ENCODE results near the gene ZNF668. TPM values are rescaled to one million over a fixed set of nuclear protein-coding genes. Genes with fewer than 3 reads are reported as not detected.

ZNF668 gene
- total RNA-seq, 2 donors from 2014 or later, result 6.9 to 7.8 TPM

DNA sequence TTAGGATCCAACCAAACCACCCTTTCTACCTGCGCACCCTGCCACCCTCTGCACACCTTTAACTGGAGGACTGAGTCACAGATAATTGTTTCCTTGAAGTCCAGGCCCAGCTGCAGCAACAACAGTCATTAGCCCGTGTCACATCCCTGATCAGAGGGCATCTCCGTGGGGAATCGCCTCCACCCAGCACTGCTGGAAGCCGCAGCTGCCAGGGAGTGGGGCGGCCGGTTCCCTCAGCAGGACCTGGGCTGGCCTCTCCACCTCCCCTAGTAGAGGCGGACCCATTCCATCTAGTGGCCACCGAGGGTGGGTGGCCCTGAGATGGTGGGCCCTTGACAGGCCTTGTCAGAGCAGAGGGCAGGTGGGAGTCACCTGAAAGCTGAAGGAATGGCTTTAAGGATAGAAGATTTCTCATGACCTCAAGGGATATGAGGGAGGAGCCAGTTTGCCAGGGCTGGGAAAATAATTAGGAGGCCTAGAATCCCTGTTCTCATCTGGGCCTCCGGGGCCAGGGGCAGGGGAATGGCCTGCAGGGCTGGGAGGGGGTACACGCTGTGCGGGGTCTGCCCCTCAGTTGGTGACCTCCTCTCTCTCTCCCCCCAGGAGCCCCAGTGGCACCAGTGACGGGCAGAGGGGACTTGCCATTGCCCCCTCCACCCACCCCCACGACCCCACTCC, 8.5 kb upstream of the ZNF668 start:
- ATAC-seq (replicated peaks in 1 of 2) (no peak), DNase-seq (no peak)
- Mint-ChIP-seq H3K9me3 (no peaks in the 10 kb centered on the region), H3K27me3 (ENCODE audit: low read depth) (no peaks in the 10 kb centered on the region), H3K4me3 (no peak overlapping the region), H3K4me1 (ENCODE audit: low read depth) (peaks cover 5% of the 10 kb centered on the region), H3K27ac (no peak overlapping the region), H3K36me3 (ENCODE audit: insufficient read depth in 2 of 2) (peaks cover 0 to 9% of the 10 kb centered on the region in 2 donors)

DNA sequence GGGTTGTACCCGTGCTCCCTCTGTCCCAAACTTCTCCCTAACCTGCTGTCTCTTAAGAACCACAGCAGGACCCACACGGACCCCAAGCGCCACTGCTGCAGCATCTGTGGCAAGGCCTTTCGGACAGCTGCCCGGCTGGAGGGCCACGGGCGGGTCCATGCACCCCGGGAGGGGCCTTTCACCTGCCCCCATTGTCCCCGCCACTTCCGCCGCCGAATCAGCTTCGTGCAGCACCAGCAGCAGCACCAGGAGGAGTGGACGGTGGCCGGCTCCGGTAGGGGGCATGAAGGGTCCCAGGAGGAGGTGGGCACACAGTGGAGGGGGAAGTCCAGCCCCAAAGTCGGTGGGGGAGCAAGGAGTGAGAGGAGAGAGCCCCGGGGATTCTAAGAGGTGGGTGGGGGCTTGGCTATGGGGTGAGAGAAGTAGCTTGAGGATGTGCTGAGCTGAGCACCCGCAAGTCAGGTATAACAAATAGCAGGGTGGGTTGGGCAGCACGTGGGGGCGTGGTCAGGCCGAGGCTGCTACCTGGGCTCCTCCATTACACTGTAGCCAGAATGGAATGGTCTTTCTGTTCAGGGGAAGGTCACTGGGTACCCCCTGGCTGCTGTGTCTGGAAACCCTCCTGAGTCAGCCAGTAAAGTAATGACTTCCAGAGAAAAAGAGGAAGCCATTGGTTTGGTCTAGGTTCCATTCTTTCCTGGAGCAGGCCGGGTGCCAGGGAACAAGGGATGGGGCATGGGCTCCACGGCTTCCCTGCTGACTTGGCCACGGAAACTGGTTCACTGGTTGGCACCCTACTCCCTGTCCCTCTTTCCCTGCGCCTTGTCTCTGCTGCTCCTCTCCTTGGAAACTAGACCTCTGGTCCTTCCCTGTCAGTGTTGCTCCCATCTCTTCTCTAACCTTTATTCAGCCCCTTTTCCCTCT, 7.7 kb upstream of the ZNF668 start:
- Mint-ChIP-seq H3K4me1 (ENCODE audit: low read depth) (peaks cover 5% of the 10 kb centered on the region), H3K27me3 (ENCODE audit: low read depth) (no peaks in the 10 kb centered on the region), H3K27ac (no peak overlapping the region), H3K36me3 (ENCODE audit: insufficient read depth in 2 of 2) (peaks cover 0 to 9% of the 10 kb centered on the region in 2 donors), H3K9me3 (no peaks in the 10 kb centered on the region), H3K4me3 (no peak overlapping the region)
- DNase-seq, result no peak
- no peak for ATAC-seq (replicated peaks in 1 of 2)

DNA sequence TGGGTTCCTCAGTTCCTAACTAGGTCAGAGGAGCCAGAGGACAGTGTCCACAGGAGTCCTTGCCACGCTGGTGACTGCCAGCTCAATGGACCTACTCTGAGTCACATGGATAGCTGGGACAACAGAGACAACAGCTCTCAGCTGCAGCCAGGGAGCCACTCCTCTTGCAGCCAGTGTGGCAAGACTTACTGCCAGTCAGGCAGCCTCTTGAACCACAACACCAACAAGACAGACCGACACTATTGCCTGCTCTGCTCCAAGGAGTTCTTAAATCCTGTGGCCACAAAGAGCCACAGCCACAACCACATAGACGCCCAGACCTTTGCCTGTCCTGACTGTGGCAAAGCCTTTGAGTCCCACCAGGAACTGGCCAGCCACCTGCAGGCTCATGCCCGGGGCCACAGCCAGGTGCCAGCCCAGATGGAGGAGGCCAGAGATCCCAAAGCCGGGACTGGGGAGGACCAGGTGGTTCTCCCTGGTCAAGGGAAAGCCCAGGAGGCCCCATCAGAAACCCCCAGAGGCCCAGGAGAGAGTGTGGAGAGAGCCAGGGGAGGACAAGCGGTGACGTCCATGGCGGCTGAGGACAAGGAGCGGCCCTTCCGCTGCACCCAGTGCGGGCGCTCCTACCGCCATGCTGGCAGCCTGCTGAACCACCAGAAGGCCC, 6.8 kb upstream of the ZNF668 start:
- DNase-seq, result no peak
- H3K27ac Mint-ChIP-seq, result peak overlapping the region; percentile 75
- H3K27me3 Mint-ChIP-seq (ENCODE audit: low read depth), result no peaks in the 10 kb centered on the region
- no peak overlapping the region for H3K4me3 Mint-ChIP-seq
- H3K4me1 Mint-ChIP-seq (ENCODE audit: low read depth), result peaks cover 11% of the 10 kb centered on the region
- ATAC-seq (replicated peaks in 1 of 2), result no peak
- H3K9me3 Mint-ChIP-seq, result no peaks in the 10 kb centered on the region
- H3K36me3 Mint-ChIP-seq (ENCODE audit: insufficient read depth in 2 of 2), result peaks cover 0 to 9% of the 10 kb centered on the region in 2 donors

DNA sequence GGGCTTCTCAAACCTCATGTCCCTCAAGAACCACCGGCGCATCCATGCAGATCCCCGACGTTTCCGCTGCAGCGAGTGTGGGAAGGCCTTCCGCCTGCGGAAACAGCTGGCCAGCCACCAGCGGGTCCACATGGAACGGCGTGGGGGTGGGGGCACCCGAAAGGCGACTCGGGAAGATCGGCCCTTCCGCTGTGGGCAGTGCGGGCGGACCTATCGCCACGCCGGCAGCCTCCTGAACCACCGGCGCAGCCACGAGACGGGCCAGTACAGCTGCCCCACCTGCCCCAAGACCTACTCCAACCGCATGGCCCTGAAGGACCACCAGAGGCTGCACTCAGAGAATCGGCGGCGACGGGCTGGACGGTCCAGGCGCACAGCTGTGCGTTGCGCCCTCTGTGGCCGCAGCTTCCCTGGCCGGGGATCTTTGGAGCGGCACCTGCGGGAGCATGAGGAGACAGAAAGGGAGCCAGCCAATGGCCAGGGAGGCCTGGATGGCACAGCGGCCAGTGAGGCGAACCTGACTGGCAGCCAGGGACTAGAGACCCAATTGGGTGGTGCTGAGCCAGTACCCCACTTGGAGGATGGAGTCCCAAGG, 6.1 kb upstream of the ZNF668 start:
- no peak overlapping the region for H3K4me3 Mint-ChIP-seq
- DNase-seq (no peak), ATAC-seq (replicated peaks in 1 of 2) (no peak)
- no peaks in the 10 kb centered on the region for H3K27me3 Mint-ChIP-seq (ENCODE audit: low read depth)
- H3K9me3 Mint-ChIP-seq, result no peaks in the 10 kb centered on the region
- H3K4me1 Mint-ChIP-seq (ENCODE audit: low read depth), result peaks cover 19% of the 10 kb centered on the region
- no peak overlapping the region for H3K27ac Mint-ChIP-seq
- peaks cover 0 to 6% of the 10 kb centered on the region in 2 donors for H3K36me3 Mint-ChIP-seq (ENCODE audit: insufficient read depth in 2 of 2)

DNA sequence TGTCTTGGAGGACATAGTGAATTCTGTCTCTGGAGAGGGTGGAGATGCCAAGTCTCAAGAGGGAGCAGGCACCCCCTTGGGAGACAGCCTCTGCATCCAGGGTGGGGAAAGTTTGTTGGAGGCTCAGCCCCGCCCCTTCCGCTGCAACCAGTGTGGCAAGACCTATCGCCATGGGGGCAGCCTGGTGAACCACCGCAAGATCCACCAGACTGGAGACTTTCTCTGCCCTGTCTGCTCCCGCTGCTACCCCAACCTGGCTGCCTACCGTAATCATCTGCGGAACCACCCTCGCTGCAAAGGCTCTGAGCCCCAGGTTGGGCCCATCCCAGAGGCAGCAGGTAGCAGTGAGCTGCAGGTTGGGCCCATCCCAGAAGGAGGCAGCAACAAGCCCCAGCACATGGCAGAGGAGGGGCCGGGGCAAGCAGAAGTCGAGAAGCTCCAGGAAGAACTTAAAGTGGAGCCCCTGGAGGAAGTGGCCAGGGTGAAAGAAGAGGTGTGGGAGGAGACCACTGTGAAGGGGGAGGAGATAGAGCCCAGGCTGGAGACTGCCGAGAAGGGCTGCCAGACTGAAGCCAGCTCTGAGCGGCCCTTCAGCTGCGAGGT, 5.4 kb upstream of the ZNF668 start:
- H3K27ac Mint-ChIP-seq, result no peak overlapping the region
- H3K9me3 Mint-ChIP-seq, result no peaks in the 10 kb centered on the region
- DNase-seq (no peak), ATAC-seq (replicated peaks in 1 of 2) (no peak)
- H3K4me3 Mint-ChIP-seq, result no peak overlapping the region
- H3K36me3 Mint-ChIP-seq (ENCODE audit: insufficient read depth in 2 of 2), result peaks cover 2 to 11% of the 10 kb centered on the region in 2 donors
- H3K27me3 Mint-ChIP-seq (ENCODE audit: low read depth), result no peaks in the 10 kb centered on the region
- H3K4me1 Mint-ChIP-seq (ENCODE audit: low read depth), result peaks cover 25% of the 10 kb centered on the region

DNA sequence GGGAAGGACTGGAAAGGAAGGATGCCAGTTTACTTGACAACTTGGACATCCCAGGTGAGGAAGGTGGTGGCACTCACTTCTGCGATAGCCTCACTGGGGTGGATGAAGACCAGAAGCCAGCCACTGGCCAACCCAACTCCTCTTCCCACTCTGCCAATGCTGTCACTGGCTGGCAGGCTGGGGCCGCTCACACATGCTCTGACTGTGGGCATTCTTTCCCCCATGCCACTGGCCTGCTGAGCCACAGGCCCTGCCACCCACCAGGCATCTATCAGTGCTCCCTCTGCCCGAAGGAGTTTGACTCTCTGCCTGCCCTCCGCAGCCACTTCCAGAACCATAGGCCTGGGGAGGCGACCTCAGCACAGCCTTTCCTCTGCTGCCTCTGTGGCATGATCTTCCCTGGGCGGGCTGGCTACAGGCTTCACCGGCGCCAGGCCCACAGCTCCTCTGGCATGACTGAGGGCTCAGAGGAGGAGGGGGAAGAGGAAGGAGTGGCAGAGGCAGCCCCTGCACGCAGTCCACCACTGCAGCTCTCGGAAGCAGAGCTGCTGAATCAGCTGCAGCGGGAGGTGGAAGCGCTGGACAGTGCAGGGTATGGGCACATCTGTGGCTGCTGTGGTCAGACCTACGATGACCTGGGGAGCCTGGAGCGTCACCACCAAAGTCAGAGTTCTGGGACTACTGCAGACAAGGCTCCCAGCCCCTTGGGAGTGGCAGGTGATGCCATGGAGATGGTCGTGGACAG, 4.7 kb upstream of the ZNF668 start:
- DNase-seq, result no peak
- peaks cover 26% of the 10 kb centered on the region for H3K4me1 Mint-ChIP-seq (ENCODE audit: low read depth)
- no peaks in the 10 kb centered on the region for H3K9me3 Mint-ChIP-seq
- H3K27ac Mint-ChIP-seq, result no peak overlapping the region
- peaks cover 2 to 11% of the 10 kb centered on the region in 2 donors for H3K36me3 Mint-ChIP-seq (ENCODE audit: insufficient read depth in 2 of 2)
- no peaks in the 10 kb centered on the region for H3K27me3 Mint-ChIP-seq (ENCODE audit: low read depth)
- no peak overlapping the region for H3K4me3 Mint-ChIP-seq
- ATAC-seq (replicated peaks in 1 of 2), result no peak

DNA sequence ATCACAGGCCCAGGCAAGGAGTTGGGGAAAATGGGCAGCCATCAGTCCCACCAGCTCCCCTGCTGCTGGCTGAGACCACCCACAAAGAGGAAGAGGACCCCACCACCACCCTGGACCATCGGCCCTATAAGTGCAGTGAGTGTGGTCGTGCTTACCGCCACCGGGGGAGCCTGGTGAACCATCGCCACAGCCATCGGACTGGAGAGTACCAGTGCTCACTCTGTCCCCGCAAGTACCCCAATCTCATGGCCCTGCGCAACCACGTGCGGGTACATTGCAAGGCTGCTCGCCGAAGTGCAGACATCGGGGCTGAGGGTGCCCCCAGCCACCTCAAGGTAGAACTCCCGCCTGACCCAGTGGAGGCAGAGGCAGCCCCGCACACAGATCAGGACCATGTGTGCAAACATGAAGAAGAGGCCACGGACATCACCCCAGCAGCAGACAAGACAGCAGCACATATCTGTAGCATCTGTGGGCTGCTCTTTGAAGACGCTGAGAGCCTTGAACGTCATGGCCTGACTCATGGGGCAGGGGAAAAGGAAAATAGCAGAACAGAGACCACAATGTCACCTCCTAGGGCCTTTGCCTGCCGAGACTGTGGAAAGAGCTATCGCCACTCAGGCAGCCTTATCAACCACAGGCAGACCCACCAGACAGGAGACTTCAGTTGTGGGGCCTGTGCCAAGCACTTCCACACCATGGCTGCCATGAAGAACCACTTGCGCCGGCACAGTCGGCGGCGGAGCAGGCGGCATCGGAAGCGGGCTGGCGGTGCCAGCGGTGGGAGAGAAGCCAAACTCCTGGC, 3.8 kb upstream of the ZNF668 start:
- peaks cover 2 to 11% of the 10 kb centered on the region in 2 donors for H3K36me3 Mint-ChIP-seq (ENCODE audit: insufficient read depth in 2 of 2)
- H3K9me3 Mint-ChIP-seq, result no peaks in the 10 kb centered on the region
- H3K27me3 Mint-ChIP-seq (ENCODE audit: low read depth), result no peaks in the 10 kb centered on the region
- ATAC-seq (replicated peaks in 1 of 2) (no peak), DNase-seq (no peak)
- no peak overlapping the region for H3K27ac Mint-ChIP-seq
- no peak overlapping the region for H3K4me3 Mint-ChIP-seq
- peaks cover 26% of the 10 kb centered on the region for H3K4me1 Mint-ChIP-seq (ENCODE audit: low read depth)

DNA sequence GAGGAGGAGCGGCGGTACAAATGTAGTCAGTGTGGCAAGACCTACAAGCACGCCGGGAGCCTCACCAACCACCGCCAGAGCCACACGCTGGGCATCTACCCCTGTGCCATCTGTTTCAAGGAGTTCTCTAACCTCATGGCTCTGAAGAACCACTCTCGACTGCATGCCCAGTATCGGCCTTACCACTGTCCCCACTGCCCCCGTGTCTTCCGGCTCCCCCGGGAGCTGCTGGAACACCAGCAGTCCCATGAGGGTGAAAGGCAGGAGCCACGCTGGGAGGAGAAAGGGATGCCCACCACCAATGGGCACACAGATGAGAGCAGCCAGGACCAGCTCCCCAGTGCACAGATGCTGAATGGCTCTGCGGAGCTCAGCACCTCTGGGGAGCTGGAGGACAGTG, 3.0 kb upstream of the ZNF668 start:
- no peaks in the 10 kb centered on the region for H3K9me3 Mint-ChIP-seq
- DNase-seq, result no peak
- no peak for ATAC-seq (replicated peaks in 1 of 2)
- peaks cover 2 to 11% of the 10 kb centered on the region in 2 donors for H3K36me3 Mint-ChIP-seq (ENCODE audit: insufficient read depth in 2 of 2)
- no peak overlapping the region for H3K4me3 Mint-ChIP-seq
- peaks cover 34% of the 10 kb centered on the region for H3K4me1 Mint-ChIP-seq (ENCODE audit: low read depth)
- no peak overlapping the region for H3K27ac Mint-ChIP-seq
- H3K27me3 Mint-ChIP-seq (ENCODE audit: low read depth), result no peaks in the 10 kb centered on the region

DNA sequence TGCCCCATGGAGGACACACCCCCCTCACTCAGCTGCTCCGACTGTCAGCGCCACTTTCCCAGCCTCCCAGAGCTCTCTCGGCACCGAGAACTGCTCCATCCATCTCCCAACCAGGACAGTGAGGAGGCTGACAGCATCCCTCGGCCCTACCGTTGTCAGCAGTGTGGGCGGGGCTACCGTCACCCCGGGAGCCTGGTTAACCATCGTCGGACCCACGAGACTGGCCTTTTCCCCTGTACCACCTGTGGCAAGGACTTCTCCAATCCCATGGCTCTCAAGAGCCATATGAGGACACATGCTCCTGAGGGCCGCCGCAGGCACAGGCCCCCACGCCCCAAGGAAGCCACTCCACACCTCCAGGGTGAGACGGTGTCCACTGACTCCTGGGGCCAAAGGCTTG, 2.3 kb upstream of the ZNF668 start:
- Mint-ChIP-seq H3K4me1 (ENCODE audit: low read depth) (peaks cover 41% of the 10 kb centered on the region), H3K9me3 (no peaks in the 10 kb centered on the region), H3K4me3 (peak overlapping the region in 1 of 2 donors; percentile 39), H3K36me3 (ENCODE audit: insufficient read depth in 2 of 2) (peaks cover 2 to 11% of the 10 kb centered on the region in 2 donors), H3K27me3 (ENCODE audit: low read depth) (no peaks in the 10 kb centered on the region), H3K27ac (no peak overlapping the region)
- DNase-seq (no peak), ATAC-seq (replicated peaks in 1 of 2) (no peak)

DNA sequence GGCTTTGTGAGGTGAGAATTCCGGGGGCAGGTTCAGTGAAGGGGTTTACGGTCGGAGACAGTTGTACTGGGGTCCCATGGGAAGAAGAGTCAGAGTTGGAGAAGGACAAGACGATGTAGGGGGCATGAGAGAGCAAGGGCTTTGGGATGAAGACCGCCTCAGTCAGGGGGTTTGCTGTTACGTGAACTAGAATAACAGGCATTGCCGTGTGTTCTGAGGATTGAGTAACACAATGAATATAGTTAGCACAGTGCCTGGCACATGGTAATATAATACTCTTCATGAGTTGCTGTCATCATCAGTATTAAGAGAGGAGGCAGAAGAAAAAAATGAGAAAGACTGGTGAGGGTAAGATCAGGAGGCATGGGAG, 759 bp upstream of the ZNF668 start:
- ATAC-seq (replicated peaks in 1 of 2) (no peak), DNase-seq (no peak)
- Mint-ChIP-seq H3K27me3 (ENCODE audit: low read depth) (no peaks in the 10 kb centered on the region), H3K4me1 (ENCODE audit: low read depth) (peaks cover 36% of the 10 kb centered on the region), H3K27ac (peak overlapping the region; percentile 90), H3K4me3 (peak overlapping the region; percentile 90 to 94), H3K9me3 (no peaks in the 10 kb centered on the region), H3K36me3 (ENCODE audit: insufficient read depth in 2 of 2) (peaks cover 2 to 11% of the 10 kb centered on the region in 2 donors)

DNA sequence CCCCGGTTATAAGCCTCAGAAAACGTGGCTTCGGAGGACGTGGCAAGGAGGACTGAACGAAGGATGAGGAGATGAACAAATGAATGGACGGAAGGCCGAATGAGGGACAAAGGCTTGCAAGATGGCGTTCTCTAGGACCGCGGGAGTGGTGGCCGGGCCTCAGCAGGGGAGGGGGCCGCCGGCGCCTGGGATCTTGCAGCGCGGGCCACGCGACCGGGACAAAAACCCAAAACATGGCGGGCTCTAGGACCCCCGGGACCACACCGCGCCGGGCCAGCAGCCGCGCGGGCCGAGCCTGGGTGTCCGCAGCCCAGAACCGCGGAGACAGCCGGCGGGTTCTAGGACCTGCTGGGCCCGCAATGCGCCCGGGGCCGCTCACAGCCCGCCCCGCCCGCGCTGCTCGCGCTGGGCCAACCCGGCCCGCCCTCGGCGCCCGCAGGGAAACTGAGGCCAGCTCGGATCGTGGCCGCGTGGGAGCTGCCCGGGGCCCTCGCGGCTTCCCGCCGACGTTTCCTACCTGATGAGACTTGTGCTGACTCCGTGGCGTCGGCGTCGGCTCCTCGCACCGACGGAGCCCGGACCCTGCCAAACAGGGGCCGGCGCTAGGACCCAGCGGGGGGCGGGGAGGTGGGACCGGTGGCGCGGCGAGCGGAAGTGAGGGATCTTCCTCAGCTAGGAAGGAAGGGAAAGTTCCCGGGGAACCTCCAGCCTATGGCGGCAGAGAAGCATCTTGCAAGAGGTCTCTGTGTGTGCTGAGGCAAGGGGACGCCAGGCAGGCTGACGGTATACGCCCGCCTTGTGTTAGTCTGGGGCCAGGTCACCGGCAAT, 684 bp downstream of the ZNF668 start:
- H3K27me3 Mint-ChIP-seq (ENCODE audit: low read depth), result no peaks in the 10 kb centered on the region
- ATAC-seq (replicated peaks in 1 of 2) (peak; percentile 70 to 72), DNase-seq (peak; percentile 92 to 93)
- peaks cover 2 to 5% of the 10 kb centered on the region in 2 donors for H3K36me3 Mint-ChIP-seq (ENCODE audit: insufficient read depth in 2 of 2)
- peak overlapping the region; percentile 93 for H3K27ac Mint-ChIP-seq
- peaks cover 45% of the 10 kb centered on the region for H3K4me1 Mint-ChIP-seq (ENCODE audit: low read depth)
- H3K9me3 Mint-ChIP-seq, result no peaks in the 10 kb centered on the region
- H3K4me3 Mint-ChIP-seq, result peak overlapping the region; percentile 90 to 100

Measured in activated T-cell treated with anti-CD3 and anti-CD28 coated beads, Interleukin-2, amount 50 U/mL, for 72 hours (primary cell).